Natural killer cell (primary cell): Measurements from ENCODE around the gene COL27A1. TPM values are rescaled to one million over a fixed set of nuclear protein-coding genes. Genes with fewer than 3 reads are reported as not detected.

Source experiments
- ATAC-seq, 3 donors: fragments of 150-1000 bp in 2 of 3; fragments of 200-7000 bp in 1 of 3; cut with Tn5 transposase; 1 replicate in 1 of 3; 2 replicates in 2 of 3; pipeline ENCODE4 v1.10.0; 2021; ENCODE audit warnings: mild to moderate bottlenecking in 2 of 3, moderate library complexity in 2 of 3
- DNase-seq, 2 donors: peaks; one replicate each; pipeline versions ENCODE4 v3.0.0 to v3.0.0-alpha.2; 2013 to 2021; ENCODE audit warnings: mixed read lengths in 1 of 2
- H3K27ac ChIP-seq: one replicate; pipeline ENCODE4 v1.5.1; 2013; ENCODE audit warnings: mild to moderate bottlenecking, low read length
- H3K27me3 ChIP-seq: one replicate; pipeline ENCODE4 v1.6.1; 2013; ENCODE audit warnings: low read length; ENCODE audit not compliant: control insufficient read depth, insufficient read depth
- H3K36me3 ChIP-seq: one replicate; pipeline ENCODE4 v1.6.1; 2013; ENCODE audit warnings: low read length; ENCODE audit not compliant: control insufficient read depth, insufficient read depth
- H3K4me1 ChIP-seq: one replicate; pipeline ENCODE4 v1.6.1; 2013; ENCODE audit warnings: low read length; ENCODE audit not compliant: control insufficient read depth, insufficient read depth
- H3K4me3 ChIP-seq: one replicate; pipeline ENCODE4 v1.5.1; 2013; ENCODE audit warnings: low read length
- H3K9me3 ChIP-seq: one replicate; pipeline ENCODE4 v1.6.1; 2013; ENCODE audit warnings: low read length; ENCODE audit not compliant: control insufficient read depth, insufficient read depth
- H3K27ac Mint-ChIP-seq, 2 donors: one replicate each; pipeline ENCODE4 v1.8.0; 2022; ENCODE audit warnings: mild to moderate bottlenecking in 2 of 2, mixed read lengths in 2 of 2, moderate library complexity in 1 of 2
- H3K27me3 Mint-ChIP-seq, 2 donors: one replicate each; pipeline ENCODE4 v1.8.0; 2022; ENCODE audit warnings: low read depth in 2 of 2, mixed read lengths in 2 of 2
- H3K36me3 Mint-ChIP-seq: one replicate; pipeline ENCODE4 v1.8.0; 2022; ENCODE audit warnings: mixed read lengths
- H3K4me1 Mint-ChIP-seq, 2 donors: one replicate each; pipeline ENCODE4 v1.8.0; 2022; ENCODE audit warnings: mixed read lengths in 2 of 2
- H3K4me3 Mint-ChIP-seq: one replicate; pipeline ENCODE4 v1.8.0; 2022; ENCODE audit warnings: mild to moderate bottlenecking, moderate library complexity, mixed read lengths
- H3K9me3 Mint-ChIP-seq, 2 donors: one replicate each; pipeline ENCODE4 v1.8.0; 2022; ENCODE audit warnings: mixed read lengths in 2 of 2
- WGBS: methylation state at CpG from one replicate; pipeline ENCODE4 v1.1.7; 2013; ENCODE audit warnings: missing lambda C conversion rate; ENCODE audit not compliant: insufficient coverage; 5-methylcytosine and 5-hydroxymethylcytosine counted together
- intact Hi-C: fragments of 100-400 bp; cut with micrococcal nuclease; formaldehyde crosslinking; loops from one replicate; pipeline ENCODE4 v1.14.2; 2022
- total RNA-seq, 4 donors: library from RNA; stranded (reverse); fragments of 120-200 nt in 1 of 4; gene quantifications; one replicate each; pipeline versions ENCODE4 v1.2.3 to v1.2.4, GENCODE V29; 2013 to 2022
- TF ChIP-seq, protein P1 (sequence below): fragments of 200-600 bp; IDR thresholded peaks from one replicate; pipeline ENCODE4 v1.8.0; 2022; ENCODE audit warnings: antibody characterized with exemption

COL27A1 gene
- total RNA-seq, 3 donors from 2014 or later (not counting 1 experiment from before 2014, with no cell fraction given), result not detected

DNA sequence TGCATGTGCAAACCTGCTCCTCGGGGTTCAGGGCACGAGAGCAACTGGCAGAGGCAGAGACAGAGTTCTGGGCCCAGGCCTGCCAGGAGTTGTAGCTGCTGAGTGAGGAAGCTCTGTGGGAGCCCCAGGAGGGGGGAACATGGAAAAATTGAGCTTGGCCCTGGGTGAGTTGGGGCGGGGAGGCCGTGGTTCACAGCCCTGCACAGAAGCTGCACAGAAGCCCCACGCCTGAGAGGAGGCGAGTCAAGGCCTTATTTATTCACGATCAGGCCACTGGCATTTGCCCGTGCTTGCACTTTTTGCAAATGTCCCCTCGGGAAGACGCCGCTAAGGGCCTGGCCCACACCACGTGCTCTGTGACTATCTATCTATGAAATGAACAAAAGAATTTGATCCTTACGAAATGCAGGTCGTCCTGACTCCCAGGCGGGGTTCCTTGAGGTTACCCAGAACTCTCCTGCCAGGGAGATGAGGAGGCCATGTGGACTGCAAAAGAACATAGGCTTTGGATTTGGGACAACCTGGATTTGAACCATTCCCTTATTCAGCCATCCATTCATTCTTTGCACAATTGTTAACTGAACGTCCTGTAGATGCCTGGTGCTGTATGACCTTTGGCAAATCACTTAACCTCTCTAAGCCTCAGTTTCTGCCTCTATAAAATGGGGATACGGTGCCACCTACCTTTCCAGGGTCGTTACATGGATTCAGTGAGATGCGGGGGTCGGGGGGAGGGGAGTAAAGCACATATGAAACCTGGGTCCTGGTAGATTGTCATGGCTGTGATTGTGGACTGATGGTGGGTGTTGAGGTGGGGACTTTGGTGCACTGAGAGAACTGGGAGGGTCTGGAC lies 17.9 kb downstream of the COL27A1 start:
- H3K4me3 Mint-ChIP-seq, result no peak overlapping the region
- 83% methylated on average over 19 of the region's 20 CpGs for WGBS
- ATAC-seq, result no peak

DNA sequence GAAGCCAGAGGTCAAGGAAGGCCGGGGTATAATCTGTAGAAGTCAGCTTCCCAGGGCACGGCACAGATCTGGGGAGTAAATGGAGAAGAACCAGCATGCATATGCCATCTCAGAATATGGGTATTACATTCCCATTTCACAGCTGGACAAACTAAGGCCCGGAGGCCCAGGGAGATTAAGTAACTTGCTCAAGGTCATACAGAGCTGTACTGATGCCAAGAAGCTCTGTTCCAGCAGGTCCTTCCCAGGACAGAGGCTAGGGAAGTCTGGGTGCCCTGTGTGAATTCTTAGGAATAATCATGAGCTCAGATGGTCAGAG lies 19.2 kb downstream of the COL27A1 start:
- peaks cover 0 to 6% of the 10 kb centered on the region in 2 donors for H3K27me3 Mint-ChIP-seq

More for the DNA sequence above, 17.9 kb downstream of the COL27A1 start:
- Histone ChIP-seq H3K27ac (no peak overlapping the region), H3K36me3 (no peaks in the 10 kb centered on the region), H3K9me3 (no peaks in the 10 kb centered on the region), H3K27me3 (no peaks in the 10 kb centered on the region), H3K4me1 (no peaks in the 10 kb centered on the region), H3K4me3 (no peak overlapping the region)
- no peak for DNase-seq
- H3K27me3 Mint-ChIP-seq, result peaks cover 0 to 3% of the 10 kb centered on the region in 2 donors
- H3K27ac Mint-ChIP-seq, result no peak overlapping the region
- TF ChIP-seq, protein P1, sequence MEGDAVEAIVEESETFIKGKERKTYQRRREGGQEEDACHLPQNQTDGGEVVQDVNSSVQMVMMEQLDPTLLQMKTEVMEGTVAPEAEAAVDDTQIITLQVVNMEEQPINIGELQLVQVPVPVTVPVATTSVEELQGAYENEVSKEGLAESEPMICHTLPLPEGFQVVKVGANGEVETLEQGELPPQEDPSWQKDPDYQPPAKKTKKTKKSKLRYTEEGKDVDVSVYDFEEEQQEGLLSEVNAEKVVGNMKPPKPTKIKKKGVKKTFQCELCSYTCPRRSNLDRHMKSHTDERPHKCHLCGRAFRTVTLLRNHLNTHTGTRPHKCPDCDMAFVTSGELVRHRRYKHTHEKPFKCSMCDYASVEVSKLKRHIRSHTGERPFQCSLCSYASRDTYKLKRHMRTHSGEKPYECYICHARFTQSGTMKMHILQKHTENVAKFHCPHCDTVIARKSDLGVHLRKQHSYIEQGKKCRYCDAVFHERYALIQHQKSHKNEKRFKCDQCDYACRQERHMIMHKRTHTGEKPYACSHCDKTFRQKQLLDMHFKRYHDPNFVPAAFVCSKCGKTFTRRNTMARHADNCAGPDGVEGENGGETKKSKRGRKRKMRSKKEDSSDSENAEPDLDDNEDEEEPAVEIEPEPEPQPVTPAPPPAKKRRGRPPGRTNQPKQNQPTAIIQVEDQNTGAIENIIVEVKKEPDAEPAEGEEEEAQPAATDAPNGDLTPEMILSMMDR, result no peak
- H3K9me3 Mint-ChIP-seq, result no peaks in the 10 kb centered on the region
- no peaks in the 10 kb centered on the region for H3K36me3 Mint-ChIP-seq
- intact Hi-C loops, result no loop called here
- H3K4me1 Mint-ChIP-seq, result no peaks in the 10 kb centered on the region

DNA sequence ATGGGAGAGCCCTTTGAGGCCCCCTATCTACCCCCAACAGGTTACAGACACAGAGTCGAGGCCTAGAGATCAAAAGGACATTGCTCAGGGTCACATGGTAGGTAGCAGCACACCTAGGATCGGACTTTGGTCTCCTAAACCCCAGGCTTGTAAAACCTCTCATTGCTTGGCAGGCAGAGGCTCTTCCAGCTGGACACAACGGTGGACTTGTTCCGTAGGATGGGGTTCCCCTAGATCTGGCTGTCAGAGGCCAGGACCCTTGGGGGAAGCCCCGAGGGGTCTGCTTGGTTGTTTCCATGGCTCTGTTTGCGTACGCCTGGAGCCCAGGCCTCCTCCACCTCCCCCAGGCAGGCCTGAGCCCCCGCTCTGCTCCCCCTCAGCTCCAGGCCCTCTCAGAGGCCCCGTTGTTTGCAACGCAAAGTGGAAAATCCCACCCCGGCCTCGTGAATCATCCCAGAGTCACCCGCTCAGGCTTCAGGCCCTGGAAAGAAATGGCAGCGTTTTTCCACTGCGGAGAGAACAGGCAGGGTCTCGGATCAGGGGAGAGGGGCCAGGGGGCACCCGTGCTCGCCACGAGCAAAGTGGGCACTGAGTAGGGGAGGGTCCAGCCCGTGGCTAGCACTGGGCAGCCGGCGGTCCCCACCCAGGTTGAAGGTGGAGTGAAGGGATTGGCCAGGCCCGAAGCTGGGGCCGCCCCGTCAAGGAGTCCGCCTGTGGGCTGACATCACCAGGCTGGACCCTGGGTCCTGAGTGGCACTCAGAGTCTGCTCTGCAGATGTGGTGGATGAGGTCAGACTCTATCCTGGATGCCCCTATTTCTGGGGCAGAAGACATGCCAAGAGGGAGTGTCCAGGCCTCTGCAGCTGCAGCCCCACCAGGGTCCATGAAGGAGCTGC lies 19.8 kb downstream of the COL27A1 start:
- WGBS, result 75% methylated on average over 25 of the region's 26 CpGs

More for the DNA sequence above, 19.2 kb downstream of the COL27A1 start:
- no peak for DNase-seq
- intact Hi-C loops, result no loop called here
- H3K9me3 Mint-ChIP-seq, result no peaks in the 10 kb centered on the region
- WGBS, result 64% methylated on average over 3 of the region's 3 CpGs
- no peak overlapping the region for H3K4me3 Mint-ChIP-seq
- Histone ChIP-seq H3K9me3 (no peaks in the 10 kb centered on the region), H3K27me3 (no peaks in the 10 kb centered on the region), H3K4me3 (no peak overlapping the region), H3K36me3 (no peaks in the 10 kb centered on the region), H3K27ac (no peak overlapping the region), H3K4me1 (no peaks in the 10 kb centered on the region)
- no peak overlapping the region for H3K27ac Mint-ChIP-seq
- TF ChIP-seq, protein P1, result no peak
- H3K36me3 Mint-ChIP-seq, result no peaks in the 10 kb centered on the region
- no peaks in the 10 kb centered on the region for H3K4me1 Mint-ChIP-seq
- no peak for ATAC-seq

More for the DNA sequence above, 19.8 kb downstream of the COL27A1 start:
- peaks cover 0 to 7% of the 10 kb centered on the region in 2 donors for H3K27me3 Mint-ChIP-seq
- no peak for ATAC-seq
- no peaks in the 10 kb centered on the region for H3K9me3 Mint-ChIP-seq
- H3K27me3 ChIP-seq, result no peaks in the 10 kb centered on the region
- no peaks in the 10 kb centered on the region for H3K9me3 ChIP-seq
- no peak overlapping the region for H3K27ac Mint-ChIP-seq
- no peaks in the 10 kb centered on the region for H3K36me3 Mint-ChIP-seq
- no peaks in the 10 kb centered on the region for H3K36me3 ChIP-seq
- H3K4me3 ChIP-seq, result no peak overlapping the region
- no peak overlapping the region for H3K27ac ChIP-seq
- no peak for DNase-seq
- TF ChIP-seq, protein P1, result no peak
- intact Hi-C loops, result no loop called here
- no peaks in the 10 kb centered on the region for H3K4me1 ChIP-seq
- H3K4me3 Mint-ChIP-seq, result no peak overlapping the region
- no peaks in the 10 kb centered on the region for H3K4me1 Mint-ChIP-seq
